B cell (primary cell): ENCODE data around the gene EPHB6. TPM values are rescaled to one million over a fixed set of nuclear protein-coding genes. Genes with fewer than 3 reads are reported as not detected.

Experiments
- ATAC-seq: fragments of 200-7000 bp; cut with Tn5 transposase; one replicate; pipeline ENCODE4 v1.10.0; 2021; ENCODE audit warnings: low read depth, mild to moderate bottlenecking, moderate number of reproducible peaks, moderate library complexity
- CTCF ChIA-PET: fragments of 350-600 bp; sonication (Branson Sonifier 250); formaldehyde crosslinking; loops from one replicate; lab custom pipeline; 2021; ENCODE audit warnings: antibody characterized with exemption, inconsistent platforms; lab: Charles Lee
- POLR2A ChIA-PET: fragments of 350-600 bp; sonication (Branson Sonifier 250); formaldehyde crosslinking; loops from one replicate; lab custom pipeline; 2021; ENCODE audit warnings: antibody characterized with exemption; lab: Charles Lee
- DNase-seq: peaks from one replicate; pipeline ENCODE4 v3.0.0; 2013
- H2AFZ ChIP-seq: 2 replicates; pipeline ENCODE4 v1.6.1; 2012; ENCODE audit warnings: mild to moderate bottlenecking, low read depth, low read length; ENCODE audit not compliant: insufficient read depth, poor library complexity, severe bottlenecking
- H3K27ac ChIP-seq, 2 donors: 1 replicate in 1 of 2; 2 replicates in 1 of 2; pipeline ENCODE4 v1.5.1; 2012 to 2013; ENCODE audit warnings: low read length in 2 of 2, mild to moderate bottlenecking in 2 of 2, moderate library complexity in 1 of 2
- H3K27me3 ChIP-seq, 4 experiments: fragments of 200-600 bp in 1 of 4; sonication (generic) in 1 of 4; replicated peaks in 1 of 4; 1 replicate in 2 of 4; 2 replicates in 2 of 4; pipeline versions ENCODE4 v1.6.1 to v1.7.0; 2013 to 2016; ENCODE audit warnings: low read length in 3 of 4, mild to moderate bottlenecking in 2 of 4, mixed read lengths in 1 of 4, moderate library complexity in 1 of 4; ENCODE audit not compliant: insufficient read depth in 4 of 4, control insufficient read depth in 3 of 4; ENCODE audit errors: control extremely low read depth in 1 of 4
- H3K36me3 ChIP-seq, 2 experiments: replicated peaks in 1 of 2; 1 replicate in 1 of 2; 2 replicates in 1 of 2; pipeline versions ENCODE4 v1.6.1 to v1.7.1; 2013; ENCODE audit warnings: low read length in 1 of 2; ENCODE audit not compliant: insufficient read depth in 2 of 2, control insufficient read depth in 1 of 2; ENCODE audit errors: control extremely low read depth in 1 of 2, extremely low read depth in 1 of 2
- H3K4me1 ChIP-seq, 2 donors: fragments of 200-600 bp in 1 of 2; sonication (generic) in 1 of 2; 1 replicate in 1 of 2; 2 replicates in 1 of 2; pipeline versions ENCODE4 v1.5.1 to v1.6.1; 2013 to 2017; ENCODE audit warnings: low read length in 2 of 2; ENCODE audit not compliant: control insufficient read depth in 2 of 2, insufficient read depth in 2 of 2
- H3K4me2 ChIP-seq: replicated peaks from 2 replicates; pipeline ENCODE3; 2012; ENCODE audit warnings: mild to moderate bottlenecking, low read depth, low read length; ENCODE audit not compliant: poor library complexity, severe bottlenecking
- H3K4me3 ChIP-seq, 5 experiments: fragments of 200-600 bp in 1 of 5; sonication (generic) in 1 of 5; 1 replicate in 3 of 5; 2 replicates in 2 of 5; pipeline versions ENCODE4 v1.5.1 to v1.7.0; 2011 to 2016; ENCODE audit warnings: low read length in 4 of 5, mild to moderate bottlenecking in 4 of 5, low read depth in 2 of 5, control low read depth in 1 of 5, moderate library complexity in 1 of 5; ENCODE audit not compliant: insufficient read depth in 1 of 5; ENCODE audit errors: control extremely low read depth in 1 of 5, extremely low read depth in 1 of 5
- H3K79me2 ChIP-seq: fragments of 200-600 bp; sonication (generic); one replicate; pipeline ENCODE4 v1.6.0; 2016; ENCODE audit warnings: low read length; ENCODE audit not compliant: control insufficient read depth, insufficient read depth
- H3K9ac ChIP-seq: fragments of 200-600 bp; sonication (generic); 2 replicates; pipeline ENCODE4 v1.6.1; 2017; ENCODE audit warnings: mild to moderate bottlenecking, low read length, moderate library complexity
- H3K9me3 ChIP-seq, 3 donors: one replicate each; pipeline versions ENCODE4 v1.6.1 to v1.7.1; 2013; ENCODE audit warnings: low read length in 2 of 3; ENCODE audit not compliant: control insufficient read depth in 2 of 3, insufficient read depth in 1 of 3; ENCODE audit errors: control extremely low read depth in 1 of 3
- H4K20me1 ChIP-seq: 2 replicates; pipeline ENCODE4 v1.6.0; 2012; ENCODE audit warnings: mild to moderate bottlenecking, low read length; ENCODE audit not compliant: insufficient read depth, control insufficient read depth, poor library complexity, severe bottlenecking
- H3K27ac Mint-ChIP-seq: one replicate; pipeline ENCODE4 v1.8.0; 2021; ENCODE audit warnings: mixed read lengths
- H3K27me3 Mint-ChIP-seq: one replicate; pipeline ENCODE4 v1.8.0; 2021; ENCODE audit warnings: mixed read lengths
- H3K4me1 Mint-ChIP-seq: one replicate; pipeline ENCODE4 v1.8.0; 2021; ENCODE audit warnings: mixed read lengths
- H3K4me3 Mint-ChIP-seq: one replicate; pipeline ENCODE4 v1.8.0; 2021; ENCODE audit warnings: mixed read lengths
- H3K9me3 Mint-ChIP-seq: one replicate; pipeline ENCODE4 v1.8.0; 2022; ENCODE audit warnings: mixed read lengths; ENCODE audit not compliant: insufficient read depth
- EZH2 ChIP-seq: IDR thresholded peaks from 2 replicates; pipeline ENCODE4 v1.6.1; 2012; ENCODE audit warnings: borderline replicate concordance, low read depth, mild to moderate bottlenecking, moderate library complexity, low read length; ENCODE audit not compliant: insufficient read depth, poor library complexity, severe bottlenecking
- WGBS: methylation state at CpG from one replicate; pipeline ENCODE4 v1.1.5; 2013; ENCODE audit warnings: missing lambda C conversion rate; ENCODE audit not compliant: insufficient coverage; 5-methylcytosine and 5-hydroxymethylcytosine counted together
- intact Hi-C: fragments of 100-400 bp; cut with micrococcal nuclease; formaldehyde crosslinking; loops from one replicate; pipeline ENCODE4 v1.10.0; 2022
- polyA plus RNA-seq: library from polyadenylated mRNA; depleted of rRNA; stranded (reverse); fragments of >200 nt; gene quantifications from 2 replicates; pipeline ENCODE4 v1.2.3, GENCODE V29; 2012
- total RNA-seq, 2 donors: library from RNA; stranded (reverse); fragments of 120-200 nt in 1 of 2; gene quantifications; 1 replicate in 1 of 2; 2 replicates in 1 of 2; pipeline versions ENCODE4 v1.2.3 to v1.2.4, GENCODE V29; 2013 to 2022
- TF ChIP-seq, protein P1 (sequence below): fragments of 200-600 bp; IDR thresholded peaks from one replicate; pipeline ENCODE4 v1.8.0; 2022; ENCODE audit warnings: antibody characterized with exemption, mild to moderate bottlenecking

EPHB6 gene
- total and polyA plus RNA-seq, 2 donors (not counting 1 experiment from before 2014, with no cell fraction given) = 65.3 to 69.6 TPM

DNA sequence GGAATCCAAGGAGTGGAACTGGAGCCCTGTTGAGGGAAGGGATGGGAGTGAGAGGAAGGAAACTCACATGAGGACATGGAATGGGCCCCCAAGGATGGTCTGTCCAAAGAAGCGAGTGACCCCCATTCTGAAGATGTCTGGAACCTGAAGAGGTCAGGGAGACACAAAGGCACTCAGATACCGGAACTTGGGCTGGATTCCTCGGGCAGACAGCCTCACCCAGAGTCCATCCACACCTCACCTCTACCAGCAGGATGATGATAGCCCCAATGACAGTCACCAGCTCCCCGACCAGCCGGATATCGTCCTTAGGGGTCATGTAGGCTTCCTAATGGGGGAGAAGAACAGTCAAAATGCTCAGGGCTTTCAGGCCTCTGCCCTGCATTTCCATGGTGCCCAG lies 20.0 kb downstream of the EPHB6 start:
- H3K27me3 Mint-ChIP-seq = peaks cover 11% of the 10 kb centered on the region
- peaks cover under 1 to 18% of the 10 kb centered on the region in 2 experiments for H3K36me3 ChIP-seq
- TF ChIP-seq, protein P1, sequence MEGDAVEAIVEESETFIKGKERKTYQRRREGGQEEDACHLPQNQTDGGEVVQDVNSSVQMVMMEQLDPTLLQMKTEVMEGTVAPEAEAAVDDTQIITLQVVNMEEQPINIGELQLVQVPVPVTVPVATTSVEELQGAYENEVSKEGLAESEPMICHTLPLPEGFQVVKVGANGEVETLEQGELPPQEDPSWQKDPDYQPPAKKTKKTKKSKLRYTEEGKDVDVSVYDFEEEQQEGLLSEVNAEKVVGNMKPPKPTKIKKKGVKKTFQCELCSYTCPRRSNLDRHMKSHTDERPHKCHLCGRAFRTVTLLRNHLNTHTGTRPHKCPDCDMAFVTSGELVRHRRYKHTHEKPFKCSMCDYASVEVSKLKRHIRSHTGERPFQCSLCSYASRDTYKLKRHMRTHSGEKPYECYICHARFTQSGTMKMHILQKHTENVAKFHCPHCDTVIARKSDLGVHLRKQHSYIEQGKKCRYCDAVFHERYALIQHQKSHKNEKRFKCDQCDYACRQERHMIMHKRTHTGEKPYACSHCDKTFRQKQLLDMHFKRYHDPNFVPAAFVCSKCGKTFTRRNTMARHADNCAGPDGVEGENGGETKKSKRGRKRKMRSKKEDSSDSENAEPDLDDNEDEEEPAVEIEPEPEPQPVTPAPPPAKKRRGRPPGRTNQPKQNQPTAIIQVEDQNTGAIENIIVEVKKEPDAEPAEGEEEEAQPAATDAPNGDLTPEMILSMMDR = no peak
- no peak for TF ChIP-seq EZH2
- CTCF ChIA-PET = no interaction called here
- no peaks in the 10 kb centered on the region for H3K79me2 ChIP-seq
- ATAC-seq (no peak), DNase-seq (no peak)
- H3K27me3 ChIP-seq = peaks cover 0 to 5% (median 0%) of the 10 kb centered on the region in 4 experiments
- POLR2A ChIA-PET = no interaction called here
- no peak overlapping the region for H3K9ac ChIP-seq
- H2AFZ ChIP-seq = no peak overlapping the region
- no peak overlapping the region for H3K4me3 ChIP-seq
- no peak overlapping the region for H3K4me2 ChIP-seq
- 100% methylated on average over 3 of the region's 6 CpGs for WGBS
- peaks cover 0 to 15% (median 0%) of the 10 kb centered on the region in 3 donors for H3K9me3 ChIP-seq
- H3K27ac ChIP-seq = no peak overlapping the region
- H3K9me3 Mint-ChIP-seq = no peaks in the 10 kb centered on the region
- no peak overlapping the region for H3K27ac Mint-ChIP-seq
- H4K20me1 ChIP-seq = no peaks in the 10 kb centered on the region
- H3K4me3 Mint-ChIP-seq = no peak overlapping the region
- no peaks in the 10 kb centered on the region for H3K4me1 Mint-ChIP-seq
- intact Hi-C loops = no loop called here
- H3K4me1 ChIP-seq = no peaks in the 10 kb centered on the region

DNA sequence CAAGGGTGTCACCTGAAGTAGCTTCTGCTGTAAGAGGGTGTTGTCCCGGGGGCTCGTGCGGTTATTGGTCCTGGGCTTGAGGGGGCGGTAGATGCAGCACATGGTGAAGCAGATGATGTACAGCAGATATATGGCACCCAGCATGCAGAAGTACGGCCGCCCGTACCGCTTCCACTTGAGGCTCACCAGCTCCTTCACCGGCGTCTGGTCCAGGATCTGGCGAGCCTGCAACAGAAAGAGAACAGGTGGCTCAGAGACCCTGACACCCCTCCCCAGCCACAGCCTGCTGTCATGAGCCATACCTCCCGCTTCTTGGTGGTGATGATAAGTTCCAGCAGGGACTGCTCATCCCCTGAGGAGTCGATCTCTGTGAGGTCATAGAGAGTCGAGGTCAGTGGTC lies 20.6 kb downstream of the EPHB6 start:
- WGBS = 93% methylated on average over 10 of the region's 14 CpGs
- intact Hi-C loops = no loop called here
- no peak for TF ChIP-seq EZH2
- TF ChIP-seq, protein P1 = no peak
- H3K27me3 ChIP-seq = peaks cover 0 to 5% (median 0%) of the 10 kb centered on the region in 4 experiments
- no peak for ATAC-seq
- H3K27ac ChIP-seq = no peak overlapping the region
- CTCF ChIA-PET = no interaction called here
- peaks cover 13% of the 10 kb centered on the region for H3K27me3 Mint-ChIP-seq
- H3K36me3 ChIP-seq = peaks cover 0 to 13% of the 10 kb centered on the region in 2 experiments
- no peak overlapping the region for H2AFZ ChIP-seq
- H4K20me1 ChIP-seq = no peaks in the 10 kb centered on the region
- DNase-seq = no peak
- no peaks in the 10 kb centered on the region for H3K4me1 Mint-ChIP-seq
- POLR2A ChIA-PET = no interaction called here
- H3K9me3 Mint-ChIP-seq = no peaks in the 10 kb centered on the region
- no peak overlapping the region for H3K9ac ChIP-seq
- H3K27ac Mint-ChIP-seq = no peak overlapping the region
- no peak overlapping the region for H3K4me3 ChIP-seq
- no peaks in the 10 kb centered on the region for H3K4me1 ChIP-seq
- peaks cover 0 to 15% (median 0%) of the 10 kb centered on the region in 3 donors for H3K9me3 ChIP-seq
- no peaks in the 10 kb centered on the region for H3K79me2 ChIP-seq
- no peak overlapping the region for H3K4me3 Mint-ChIP-seq
- H3K4me2 ChIP-seq = no peak overlapping the region
